Fibroblast of mammary gland (primary cell): ENCODE data around the gene FSIP1.

Experiments used
- DNase-seq: peaks from one replicate; pipeline ENCODE4 v3.0.0-alpha.2; 2010; ENCODE audit warnings: low read depth
- H3K4me3 ChIP-seq: 2 replicates; pipeline ENCODE4 v1.5.1; 2011; ENCODE audit warnings: low read depth, mild to moderate bottlenecking, low read length, moderate library complexity; ENCODE audit not compliant: control insufficient read depth
- CTCF ChIP-seq: conservative IDR thresholded peaks from 2 replicates; pipeline ENCODE4 v1.5.1; 2011; ENCODE audit warnings: low read depth, low read length, inconsistent platforms; ENCODE audit not compliant: control insufficient read depth, insufficient read depth

FSIP1 gene

DNA sequence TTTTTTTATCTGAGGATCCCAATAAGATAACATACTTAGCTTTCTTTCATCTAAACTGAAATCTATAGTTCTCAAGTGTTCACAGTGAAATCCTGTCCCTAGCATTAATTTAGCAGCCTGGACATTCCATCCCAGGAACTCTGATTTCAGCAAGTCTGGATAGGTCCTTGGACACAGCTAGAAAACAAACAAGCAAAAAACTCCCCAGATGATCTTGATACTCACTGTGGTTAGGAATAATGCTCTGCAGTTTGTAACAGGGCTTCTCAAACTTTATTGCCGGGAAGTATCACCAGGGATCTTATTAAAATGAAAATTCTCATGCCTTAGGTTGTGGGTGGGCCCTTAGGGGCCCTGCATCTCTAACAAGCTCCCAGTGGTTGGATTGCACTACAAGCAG, 177.5 kb downstream of the FSIP1 start:
- no peak for DNase-seq
- H3K4me3 ChIP-seq = no peak overlapping the region
- no peak for TF ChIP-seq CTCF

DNA sequence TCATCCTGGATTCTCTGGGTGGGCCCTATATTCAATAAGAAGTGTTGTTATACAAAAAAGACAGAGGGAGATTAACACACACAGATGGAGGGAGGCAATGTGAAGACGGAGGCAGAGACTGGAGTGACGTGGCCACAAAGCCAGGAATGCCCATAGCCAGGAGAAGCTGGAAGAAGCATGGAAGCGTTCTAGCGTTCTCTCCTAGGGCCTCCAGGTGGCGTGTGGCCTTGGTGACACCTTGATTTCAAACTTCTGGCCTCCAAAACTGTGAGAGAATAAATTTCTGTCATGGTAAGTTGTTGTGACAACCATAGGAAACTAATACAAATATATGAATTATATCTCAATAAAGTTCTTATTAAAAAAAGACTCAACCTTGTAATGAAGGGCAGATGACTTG, 180.5 kb downstream of the FSIP1 start:
- peak; percentile 6 for TF ChIP-seq CTCF
- H3K4me3 ChIP-seq = no peak overlapping the region
- no peak for DNase-seq

DNA sequence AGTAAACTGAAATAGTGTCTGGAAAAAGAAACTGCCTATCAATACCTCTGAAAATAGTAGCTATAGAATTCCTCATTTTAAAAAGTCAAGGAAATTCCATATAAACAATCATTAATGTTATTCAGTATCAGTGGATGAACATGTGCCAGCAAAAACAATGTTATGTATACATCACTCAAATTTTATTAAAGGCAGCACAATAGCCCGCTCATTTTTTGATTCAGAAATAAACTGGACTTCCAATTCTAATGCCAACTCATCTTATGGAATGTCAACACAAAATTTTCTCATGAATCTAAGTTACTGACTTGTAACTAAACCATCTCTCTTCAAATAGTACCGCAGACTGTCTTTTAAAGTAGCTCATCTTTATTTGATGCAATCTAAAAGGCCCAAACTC, 182.8 kb downstream of the FSIP1 start:
- DNase-seq = peak; percentile 32
- no peak for TF ChIP-seq CTCF

DNA sequence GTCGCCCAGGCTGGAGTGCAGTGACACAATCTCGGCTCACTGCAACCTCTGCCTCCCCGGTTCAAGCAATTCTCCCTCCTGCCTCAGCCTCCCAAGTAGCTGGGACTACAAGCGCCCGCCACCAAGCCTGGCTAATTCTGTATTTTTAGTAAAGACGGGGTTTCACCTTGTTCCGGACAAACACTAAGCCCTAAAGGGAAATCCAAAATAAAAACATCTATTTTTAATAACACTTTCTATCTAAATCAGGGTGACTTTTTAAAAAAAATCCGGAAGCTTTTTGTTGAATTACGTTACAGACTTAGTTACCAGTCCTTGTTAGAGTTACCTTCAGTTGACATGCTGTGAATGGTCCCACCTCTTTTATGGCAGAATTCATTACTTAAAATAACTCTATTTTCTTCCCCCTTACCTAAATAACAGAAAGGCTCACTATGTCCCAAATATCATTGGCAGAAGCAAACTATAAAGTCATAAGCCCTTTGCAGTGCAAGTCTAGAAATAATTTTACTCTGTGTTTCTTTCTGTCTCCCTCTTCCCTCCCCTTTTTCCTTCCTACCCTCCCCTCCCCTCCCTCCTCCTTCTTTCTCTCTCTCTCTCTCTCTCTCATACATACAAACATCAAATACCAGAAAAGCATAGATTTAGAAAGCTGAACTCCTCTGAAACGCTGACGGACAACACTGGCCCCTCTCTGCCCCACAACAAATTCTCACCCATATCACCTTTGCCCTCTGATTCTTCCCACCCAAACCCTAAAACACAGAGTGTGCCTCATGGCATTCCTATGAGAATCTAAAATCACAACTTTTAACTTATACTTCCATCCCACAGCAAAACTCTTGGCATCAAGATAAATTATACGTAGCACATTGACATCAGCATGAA, 183.4 kb downstream of the FSIP1 start:
- DNase-seq = peak; percentile 48
- H3K4me3 ChIP-seq = no peak overlapping the region
- no peak for TF ChIP-seq CTCF

More for the DNA sequence above, 182.8 kb downstream of the FSIP1 start:
- H3K4me3 ChIP-seq = no peak overlapping the region

GRCh38 chr15:39598186-39598850, 184.3 kb downstream of the FSIP1 start:
- TF ChIP-seq CTCF = no peak
- DNase-seq = peak; percentile 65
- H3K4me3 ChIP-seq = no peak overlapping the region

DNA sequence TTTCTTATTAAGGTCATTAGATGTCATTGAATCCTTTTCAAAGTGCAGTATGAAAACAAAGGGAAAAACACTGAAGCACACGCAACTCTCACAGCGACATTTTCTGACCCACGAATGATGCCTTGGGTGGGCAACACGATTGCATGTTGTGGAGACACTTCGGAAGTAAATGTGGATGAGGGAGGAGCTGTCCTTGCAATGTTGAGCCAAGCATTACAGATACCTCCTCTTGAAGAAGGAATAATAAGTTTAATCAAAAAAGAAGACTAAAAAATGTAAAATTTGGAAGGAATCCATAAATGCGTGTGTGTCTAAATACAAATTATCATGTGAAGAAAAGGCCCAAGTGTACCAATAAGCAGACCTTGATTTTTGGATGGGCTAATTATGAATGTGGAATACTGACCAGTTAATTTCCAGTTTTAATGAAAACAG, 184.9 kb downstream of the FSIP1 start:
- DNase-seq = peak; percentile 71
- TF ChIP-seq CTCF = no peak
- no peak overlapping the region for H3K4me3 ChIP-seq

- DNase-seq = no peak
- no peak for TF ChIP-seq CTCF
- H3K4me3 ChIP-seq = no peak overlapping the region
Observed at GRCh38 chr15:39597336-39597735, 185.3 kb downstream of the FSIP1 start.
